ENCODE data around the gene ATP2C2. TPM values are rescaled to one million over a fixed set of nuclear protein-coding genes. Genes with fewer than 3 reads are reported as not detected.

The ATP2C2 gene
- total RNA-seq, 6 donors from 2014 or later, result 36.6 to 153 (median 61.5) TPM

DNA sequence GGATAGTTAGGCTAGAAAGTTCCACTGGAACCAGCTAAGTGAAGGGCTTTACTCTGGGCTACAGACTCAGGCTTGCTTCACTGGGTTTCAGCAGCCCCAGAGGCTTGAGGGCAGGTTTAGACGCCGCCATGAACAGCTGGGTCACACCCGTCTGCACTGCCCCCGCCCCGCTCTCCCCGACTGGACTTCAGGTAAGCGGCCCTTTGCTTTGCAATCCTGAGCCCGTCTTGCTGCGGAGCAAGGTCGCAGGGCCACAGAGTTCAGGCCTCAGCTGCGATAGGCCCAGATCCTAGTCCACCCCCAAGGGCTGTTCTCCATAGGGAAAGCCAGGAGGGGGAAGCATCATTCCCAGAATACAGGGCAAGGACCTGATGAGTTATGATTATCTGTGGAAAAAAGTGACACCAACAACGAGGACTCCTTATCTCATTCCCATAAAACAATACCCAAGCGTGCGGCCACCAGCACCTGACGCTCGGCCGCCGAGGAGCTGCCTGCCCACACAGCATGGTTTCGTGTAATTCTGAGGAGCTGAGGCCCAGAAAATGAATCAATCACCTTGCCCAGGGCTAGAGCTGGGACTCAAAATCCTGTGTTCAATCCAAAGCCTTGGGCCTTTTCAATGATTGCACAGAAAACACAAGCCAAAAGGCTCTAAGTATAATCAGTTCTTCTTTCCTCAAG, 115.7 kb downstream of the ATP2C2 start:
- Histone ChIP-seq H3K9me3 (no peaks in the 10 kb centered on the region), H3K27ac (no peak overlapping the region), H3K36me3 (peaks cover 10 to 82% (median 26%) of the 10 kb centered on the region in 4 donors), H3K4me1 (no peaks in the 10 kb centered on the region), H3K4me3 (no peak overlapping the region), H3K27me3 (no peaks in the 10 kb centered on the region)
- peak; percentile 19 to 60 for DNase-seq
- WGBS, 2 donors, result 93 to 94% methylated on average over 8 to 19 of the region's 19 CpGs
- ATAC-seq (ENCODE audit: low FRiP score in 2 of 2), result no peak
- TF ChIP-seq EP300 (IDR thresholded peaks at IDR 0.05) (no peak), POLR2A (IDR thresholded peaks at IDR 0.05) (no peak), POLR2AphosphoS5 (IDR thresholded peaks at IDR 0.05) (no peak)
- TF ChIP-seq, protein P1, sequence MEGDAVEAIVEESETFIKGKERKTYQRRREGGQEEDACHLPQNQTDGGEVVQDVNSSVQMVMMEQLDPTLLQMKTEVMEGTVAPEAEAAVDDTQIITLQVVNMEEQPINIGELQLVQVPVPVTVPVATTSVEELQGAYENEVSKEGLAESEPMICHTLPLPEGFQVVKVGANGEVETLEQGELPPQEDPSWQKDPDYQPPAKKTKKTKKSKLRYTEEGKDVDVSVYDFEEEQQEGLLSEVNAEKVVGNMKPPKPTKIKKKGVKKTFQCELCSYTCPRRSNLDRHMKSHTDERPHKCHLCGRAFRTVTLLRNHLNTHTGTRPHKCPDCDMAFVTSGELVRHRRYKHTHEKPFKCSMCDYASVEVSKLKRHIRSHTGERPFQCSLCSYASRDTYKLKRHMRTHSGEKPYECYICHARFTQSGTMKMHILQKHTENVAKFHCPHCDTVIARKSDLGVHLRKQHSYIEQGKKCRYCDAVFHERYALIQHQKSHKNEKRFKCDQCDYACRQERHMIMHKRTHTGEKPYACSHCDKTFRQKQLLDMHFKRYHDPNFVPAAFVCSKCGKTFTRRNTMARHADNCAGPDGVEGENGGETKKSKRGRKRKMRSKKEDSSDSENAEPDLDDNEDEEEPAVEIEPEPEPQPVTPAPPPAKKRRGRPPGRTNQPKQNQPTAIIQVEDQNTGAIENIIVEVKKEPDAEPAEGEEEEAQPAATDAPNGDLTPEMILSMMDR (IDR thresholded peaks at IDR 0.05), result no peak

DNA sequence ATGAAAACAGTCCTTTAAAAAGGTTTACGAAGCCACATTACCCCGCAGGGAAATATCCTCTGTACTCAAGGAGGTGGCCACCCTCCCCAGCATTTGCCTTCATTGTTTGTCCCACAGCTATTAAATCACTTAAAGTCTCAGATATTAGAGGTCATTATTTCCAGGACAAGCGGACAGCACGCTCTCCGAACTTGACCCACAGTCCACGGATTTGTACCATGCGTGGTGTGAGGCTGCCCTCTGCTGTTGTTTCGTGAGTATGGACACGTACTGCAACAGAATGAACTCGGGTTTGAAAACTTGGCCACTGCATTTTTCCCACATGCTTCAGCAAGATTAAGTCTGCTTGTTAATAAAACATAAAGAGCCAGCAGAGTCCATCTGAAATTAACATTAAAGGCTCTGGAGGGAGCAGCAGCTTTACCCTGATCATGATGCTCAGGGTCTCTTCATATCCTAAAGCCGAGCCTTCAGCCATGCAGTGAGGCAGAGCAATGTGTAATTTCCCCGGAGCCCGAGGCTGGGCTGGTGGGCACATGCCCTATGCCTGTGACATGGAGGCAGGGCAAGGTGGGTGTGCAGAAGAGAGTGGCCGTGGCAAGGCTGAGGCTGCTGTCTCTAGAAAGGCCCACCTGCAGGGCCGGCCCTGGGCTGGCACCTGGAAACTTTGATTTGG, 116.4 kb downstream of the ATP2C2 start:
- Histone ChIP-seq H3K36me3 (peaks cover 10 to 82% (median 29%) of the 10 kb centered on the region in 4 donors), H3K27me3 (no peaks in the 10 kb centered on the region), H3K9me3 (no peaks in the 10 kb centered on the region), H3K27ac (no peak overlapping the region), H3K4me1 (no peaks in the 10 kb centered on the region), H3K4me3 (no peak overlapping the region)
- peak in 1 of 2 donors; percentile 42 for DNase-seq
- 67 to 79% methylated on average over 15 of the region's 15 CpGs for WGBS, 2 donors
- peak in 1 of 2 donors; percentile 70 for ATAC-seq (ENCODE audit: low FRiP score in 2 of 2)
- TF ChIP-seq POLR2AphosphoS5 (IDR thresholded peaks at IDR 0.05) (no peak), POLR2A (IDR thresholded peaks at IDR 0.05) (no peak), EP300 (IDR thresholded peaks at IDR 0.05) (no peak)
- TF ChIP-seq, protein P1 (IDR thresholded peaks at IDR 0.05), result peak in 5 of 6 experiments; percentile 41 to 75 (median 70)

- no peak overlapping the region for H3K4me3 ChIP-seq
- H3K9me3 ChIP-seq, result no peaks in the 10 kb centered on the region
- ATAC-seq (ENCODE audit: low FRiP score in 2 of 2), result no peak
- H3K27ac ChIP-seq, result no peak overlapping the region
- WGBS, 2 donors, result 91 to 92% methylated on average over 16 of the region's 16 CpGs
- no peak for TF ChIP-seq EP300 (IDR thresholded peaks at IDR 0.05)
- no peak for TF ChIP-seq POLR2A (IDR thresholded peaks at IDR 0.05)
- no peak for TF ChIP-seq POLR2AphosphoS5 (IDR thresholded peaks at IDR 0.05)
- no peaks in the 10 kb centered on the region for H3K27me3 ChIP-seq
- H3K4me1 ChIP-seq, result no peaks in the 10 kb centered on the region
- peak in 1 of 2 donors; percentile 11 for DNase-seq
- H3K36me3 ChIP-seq, result peaks cover 10 to 77% (median 26%) of the 10 kb centered on the region in 4 donors
These were observed 117.1 kb downstream of the ATP2C2 start for GRCh38 chr16:84485255-84486010.

GRCh38 chr16:84486126-84486525, 117.8 kb downstream of the ATP2C2 start:
- H3K27ac ChIP-seq, result no peak overlapping the region
- no peak overlapping the region for H3K4me3 ChIP-seq
- H3K9me3 ChIP-seq, result no peaks in the 10 kb centered on the region
- no peaks in the 10 kb centered on the region for H3K27me3 ChIP-seq
- DNase-seq, result peak in 1 of 2 donors; percentile 5
- TF ChIP-seq POLR2AphosphoS5 (IDR thresholded peaks at IDR 0.05), result no peak
- no peaks in the 10 kb centered on the region for H3K4me1 ChIP-seq
- peaks cover 6 to 74% (median 26%) of the 10 kb centered on the region in 4 donors for H3K36me3 ChIP-seq
- ATAC-seq (ENCODE audit: low FRiP score in 2 of 2), result no peak
- WGBS, 2 donors, result 86 to 95% methylated on average over 14 of the region's 14 CpGs

- ATAC-seq (ENCODE audit: low FRiP score in 2 of 2) (no peak), DNase-seq (peak in 1 of 2 donors; percentile 11)
- WGBS, 2 donors, result 92 to 99% methylated on average over 12 to 16 of the region's 17 CpGs
- Histone ChIP-seq H3K27ac (no peak overlapping the region), H3K4me1 (no peaks in the 10 kb centered on the region), H3K36me3 (peaks cover 4 to 70% (median 26%) of the 10 kb centered on the region in 4 donors), H3K27me3 (no peaks in the 10 kb centered on the region), H3K4me3 (no peak overlapping the region), H3K9me3 (no peaks in the 10 kb centered on the region)
- TF ChIP-seq POLR2AphosphoS5 (IDR thresholded peaks at IDR 0.05) (no peak), EP300 (IDR thresholded peaks at IDR 0.05) (no peak), POLR2A (IDR thresholded peaks at IDR 0.05) (no peak)
- TF ChIP-seq, protein P1 (IDR thresholded peaks at IDR 0.05), result no peak
These were observed 118.4 kb downstream of the ATP2C2 start for GRCh38 chr16:84486551-84487235.
